ENCODE data around the gene COMMD7. TPM values are rescaled to one million over a fixed set of nuclear protein-coding genes. Genes with fewer than 3 reads are reported as not detected.

Gene COMMD7
- 44.5 and 47.1 TPM in 2 replicates for total RNA-seq

DNA sequence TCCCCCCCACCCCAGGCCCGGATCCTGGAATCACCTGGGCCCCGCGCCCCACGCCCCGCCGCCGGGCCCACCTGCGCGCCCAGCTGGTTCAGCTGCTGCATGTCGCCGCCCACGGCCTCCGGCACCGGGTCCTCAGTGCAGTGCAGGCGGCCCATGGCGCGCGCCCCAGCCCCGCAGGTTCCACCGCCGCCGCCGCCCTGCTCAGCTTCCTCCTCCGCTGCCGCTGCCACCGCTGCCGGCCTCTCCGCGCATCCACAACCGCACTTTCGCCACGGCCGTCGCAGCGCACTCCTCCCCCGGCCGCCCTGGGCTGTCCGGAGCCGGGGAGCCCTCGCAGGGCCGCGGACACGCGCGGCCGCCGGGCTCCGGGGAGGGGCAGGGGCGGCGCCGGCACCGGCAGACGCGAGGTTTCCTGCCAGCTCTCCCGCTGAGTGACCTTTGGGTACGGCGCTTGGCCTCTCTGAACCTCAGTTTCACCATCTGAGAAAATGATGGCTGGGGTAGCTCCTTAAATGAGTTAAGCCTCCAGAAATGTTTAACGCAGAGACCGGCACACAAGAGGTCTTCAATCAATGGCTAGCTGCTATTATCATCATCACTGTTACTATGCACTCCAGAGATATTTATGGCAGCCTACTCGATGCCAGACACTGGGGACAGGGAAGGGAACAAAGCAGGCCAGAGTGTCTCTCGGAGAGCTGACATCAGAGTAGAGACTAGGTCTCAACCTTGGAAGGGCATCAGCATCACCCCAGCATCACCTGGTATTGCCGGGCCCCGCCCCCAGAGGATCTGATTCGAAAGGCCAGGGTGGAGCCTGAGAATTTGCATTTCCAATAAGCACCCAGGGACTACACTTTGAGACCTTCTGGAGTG lies at the start of gene COMMD7:
Gene COMMD7 (minus strand): TSS at position 231 of the 876 bp plus-strand sequence. CDS start 76 bp downstream, at position 155.

GRCh38 chr20:32761831-32762753 lies 18.8 kb upstream of the COMMD7 start, which contains the start of gene DNMT3B:
Gene DNMT3B, plus strand, starts transcription at chr20:32762385. Its CDS starts 17,939 bp downstream, at chr20:32780324.

Other genes with a start within 250 kb of the COMMD7 start
- 13.7 and 15.5 TPM in 2 replicates for gene NOL4L, start 158.1 kb downstream of the COMMD7 start, total RNA-seq
- gene C20orf203, start 69.5 kb downstream of the COMMD7 start, total RNA-seq: not detected in 2 replicates
- 2.2 and 5.2 TPM in 2 replicates for gene DNMT3B, start 18.9 kb upstream of the COMMD7 start, total RNA-seq
- gene MAPRE1, start 76.5 kb upstream of the COMMD7 start, total RNA-seq: 106 and 169 TPM in 2 replicates
- under 0.01 and 0.14 TPM in 2 replicates for gene EFCAB8, start 115.5 kb upstream of the COMMD7 start, total RNA-seq